Lung (tissue), 12 donors: ENCODE results near the gene C12orf57. TPM values are rescaled to one million over a fixed set of nuclear protein-coding genes. Genes with fewer than 3 reads are reported as not detected.

Experiments used
- ATAC-seq: fragments of 200-7000 bp; cut with Tn5 transposase; one replicate; pipeline ENCODE4 v1.9.1; 2020; ENCODE audit warnings: moderate number of reproducible peaks; ENCODE audit not compliant: insufficient read depth, low FRiP score
- DNase-seq, 3 donors: peaks; one replicate each; pipeline ENCODE4 v3.0.0-alpha.2; 2013 to 2017
- H3K27ac ChIP-seq, 2 donors: one replicate each; pipeline ENCODE4 v1.5.1; 2013; ENCODE audit warnings: mild to moderate bottlenecking in 2 of 2, moderate library complexity in 2 of 2, control low read depth in 1 of 2, inconsistent platforms in 1 of 2, low read depth in 1 of 2, low read length in 1 of 2
- H3K27me3 ChIP-seq, 3 donors: one replicate each; pipeline ENCODE4 v1.5.1; 2013; ENCODE audit warnings: low read length in 2 of 3; ENCODE audit not compliant: control insufficient read depth in 3 of 3, insufficient read depth in 3 of 3
- H3K36me3 ChIP-seq, 4 donors: one replicate each; pipeline ENCODE4 v1.5.1; 2013; ENCODE audit warnings: low read length in 4 of 4, mild to moderate bottlenecking in 1 of 4, moderate library complexity in 1 of 4; ENCODE audit not compliant: control insufficient read depth in 4 of 4, insufficient read depth in 4 of 4
- H3K4me1 ChIP-seq, 5 donors: one replicate each; pipeline ENCODE4 v1.5.1; 2013; ENCODE audit warnings: low read length in 5 of 5, mild to moderate bottlenecking in 2 of 5, moderate library complexity in 1 of 5; ENCODE audit not compliant: control insufficient read depth in 5 of 5, insufficient read depth in 5 of 5
- H3K4me3 ChIP-seq: one replicate; pipeline ENCODE4 v1.5.1; 2013; ENCODE audit warnings: mild to moderate bottlenecking, control low read depth, moderate library complexity
- H3K9ac ChIP-seq, 2 donors: one replicate each; pipeline ENCODE4 v1.5.1; 2013; ENCODE audit warnings: low read length in 2 of 2, control low read depth in 1 of 2; ENCODE audit not compliant: insufficient read depth in 1 of 2
- H3K9me3 ChIP-seq, 4 donors: one replicate each; pipeline ENCODE4 v1.5.1; 2013; ENCODE audit warnings: low read length in 3 of 4, mild to moderate bottlenecking in 1 of 4, moderate library complexity in 1 of 4; ENCODE audit not compliant: control insufficient read depth in 4 of 4, insufficient read depth in 3 of 4
- CTCF ChIP-seq: IDR thresholded peaks from 2 replicates; pipeline ENCODE4 v1.5.1; 2012; ENCODE audit warnings: mild to moderate bottlenecking; ENCODE audit errors: control extremely low read depth, extremely low read depth
- WGBS, 2 donors: extraction: QIAGEN DNeasy Blood & Tissue Kit; methylation state at CpG; one replicate each; pipeline ENCODE4 v1.1.7; 2013; 5-methylcytosine and 5-hydroxymethylcytosine counted together
- polyA plus RNA-seq, 2 donors: library from polyadenylated mRNA; stranded (reverse); fragments of 200-250 nt; gene quantifications; one replicate each; pipeline ENCODE4 v1.2.1, GENCODE V29; 2013
- total RNA-seq, 2 donors: library from RNA; depleted of rRNA in 1 of 2; stranded (reverse); fragments of >200 nt in 1 of 2; gene quantifications; one replicate each; pipeline ENCODE4 v1.2.1, GENCODE V29; 2014 to 2021
- donor health status: control.
- donor health status: control.
- donor health status: Bipolar disorder and iron deficiency.
- donor health status: healthy.
- donor health status: DM: yes; HTN: yes; CAD: no.

Gene C12orf57
- total and polyA plus RNA-seq, 4 donors, result 92.9 to 437 (median 283) TPM

DNA sequence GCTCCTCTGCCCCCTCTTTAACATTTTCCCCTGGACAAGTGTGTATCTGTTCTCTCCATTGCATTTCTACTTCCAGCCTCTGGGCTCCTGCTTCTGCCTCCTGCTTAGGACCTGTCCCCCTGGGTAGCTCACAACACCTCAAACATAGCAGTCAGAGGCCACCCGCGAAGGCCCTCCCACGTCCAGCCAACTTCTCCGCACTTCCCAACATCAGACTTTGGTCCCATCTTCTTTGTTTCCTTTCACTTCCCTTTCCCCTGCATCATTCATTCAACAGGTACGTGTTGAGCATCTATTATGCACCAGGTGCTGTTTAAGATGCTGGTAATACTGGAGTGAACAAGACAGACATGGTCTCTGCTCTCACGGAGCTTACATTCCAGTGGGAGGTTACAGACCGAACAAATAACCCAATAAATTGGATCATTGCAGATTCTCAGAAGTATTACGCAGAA, 3.1 kb downstream of the C12orf57 start:
- Histone ChIP-seq H3K9ac (no peak overlapping the region), H3K36me3 (peaks cover 0 to 8% (median 6%) of the 10 kb centered on the region in 4 donors), H3K4me1 (peaks cover 0 to 19% (median 12%) of the 10 kb centered on the region in 5 donors), H3K27me3 (no peaks in the 10 kb centered on the region), H3K4me3 (peak overlapping the region; percentile 4), H3K9me3 (no peaks in the 10 kb centered on the region), H3K27ac (peak overlapping the region in 1 of 2 donors; percentile 50)
- DNase-seq (no peak), ATAC-seq (no peak)
- TF ChIP-seq CTCF, result no peak
- 61 to 78% methylated on average over 8 of the region's 8 CpGs for WGBS, 2 donors

- DNase-seq, result no peak
- WGBS, 2 donors, result 87% methylated on average over 8 of the region's 8 CpGs
- Histone ChIP-seq H3K4me1 (peaks cover 0 to 19% (median 12%) of the 10 kb centered on the region in 5 donors), H3K9ac (no peak overlapping the region), H3K36me3 (peaks cover 0 to 9% (median 7%) of the 10 kb centered on the region in 4 donors), H3K27me3 (no peaks in the 10 kb centered on the region), H3K9me3 (no peaks in the 10 kb centered on the region), H3K27ac (no peak overlapping the region), H3K4me3 (no peak overlapping the region)
- no peak for ATAC-seq
- TF ChIP-seq CTCF, result no peak
Observed at GRCh38 chr12:6947615-6948014, 3.8 kb downstream of the C12orf57 start.

DNA sequence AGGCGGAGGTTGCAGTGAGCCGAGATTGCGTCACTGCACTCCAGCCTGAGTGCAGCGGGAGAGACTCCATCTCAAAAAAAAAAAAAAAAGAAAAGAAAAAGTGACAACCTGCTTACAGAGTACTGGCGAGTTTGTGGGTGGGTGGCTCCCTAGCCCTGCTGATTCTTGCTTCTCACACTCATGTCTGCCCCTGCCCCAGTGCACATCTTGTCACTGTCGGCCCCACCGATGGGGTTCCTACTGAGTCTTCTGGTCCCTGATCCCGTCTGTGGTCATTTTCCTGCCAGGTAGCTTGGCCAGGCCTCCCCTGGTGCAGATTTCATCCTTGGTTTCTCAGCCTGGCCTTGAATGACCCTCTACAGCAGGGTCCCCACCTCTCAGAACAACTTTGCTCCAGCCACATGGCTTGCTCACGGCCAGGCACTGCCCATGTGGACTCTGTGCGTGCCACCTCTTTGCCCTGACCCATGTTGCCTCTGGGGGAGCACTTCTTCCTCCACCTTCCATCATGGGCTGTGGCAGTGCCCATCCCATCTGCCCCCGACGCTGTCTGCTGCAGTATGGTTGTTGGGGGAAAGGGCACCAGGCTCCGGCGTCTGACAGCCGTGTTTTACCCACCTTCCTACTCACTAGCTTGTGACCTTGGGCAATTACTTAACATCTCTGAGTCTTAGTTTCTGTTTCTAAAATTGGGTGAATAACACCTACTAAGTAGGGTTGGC, 5.2 kb downstream of the C12orf57 start:
- Histone ChIP-seq H3K9me3 (no peaks in the 10 kb centered on the region), H3K36me3 (peaks cover 0 to 9% (median 7%) of the 10 kb centered on the region in 4 donors), H3K4me1 (peaks cover 0 to 20% (median 10%) of the 10 kb centered on the region in 5 donors), H3K27ac (peak overlapping the region in 1 of 2 donors; percentile 72), H3K4me3 (no peak overlapping the region), H3K9ac (no peak overlapping the region), H3K27me3 (no peaks in the 10 kb centered on the region)
- WGBS, 2 donors, result 60 to 63% methylated on average over 15 of the region's 15 CpGs
- ATAC-seq, result no peak
- TF ChIP-seq CTCF, result no peak
- no peak for DNase-seq
